Measurements from ENCODE around the gene IQSEC3.
"Not testable (repeated sequence)": the region's sequence is repeated elsewhere in the genome, so short reads cannot be mapped to it uniquely, and the experiment has no call there.

IQSEC3 gene

GRCh38 chr12:52902-53734, 13.4 kb upstream of the IQSEC3 start:
- not testable (repeated sequence) for DNase-seq (ENCODE audit: low spot score)

- no peak for DNase-seq (ENCODE audit: low spot score)
Measured at GRCh38 chr12:53735-54730, 12.5 kb upstream of the IQSEC3 start.

- no peak for DNase-seq (ENCODE audit: low spot score)
Measured at GRCh38 chr12:54750-55535, 11.6 kb upstream of the IQSEC3 start.

GRCh38 chr12:56683-57346, 9.8 kb upstream of the IQSEC3 start:
- DNase-seq (ENCODE audit: low spot score) = no peak

GRCh38 chr12:57539-57938, 9.0 kb upstream of the IQSEC3 start:
- no peak for DNase-seq (ENCODE audit: low spot score)

- no peak for DNase-seq (ENCODE audit: low spot score)
Measured at GRCh38 chr12:58832-59231, 7.7 kb upstream of the IQSEC3 start.

GRCh38 chr12:61845-62244, 4.7 kb upstream of the IQSEC3 start:
- not testable (repeated sequence) for DNase-seq (ENCODE audit: low spot score)

GRCh38 chr12:65491-66063, 990 bp upstream of the IQSEC3 start:
- DNase-seq (ENCODE audit: low spot score) = not testable (repeated sequence)

GRCh38 chr12:66782-67504, 376 bp downstream of the IQSEC3 start:
- not testable (repeated sequence) for DNase-seq (ENCODE audit: low spot score)

- DNase-seq (ENCODE audit: low spot score) = not testable (repeated sequence)
Measured at GRCh38 chr12:69677-70076, 3.1 kb downstream of the IQSEC3 start.

- not testable (repeated sequence) for DNase-seq (ENCODE audit: low spot score)
Measured at GRCh38 chr12:70541-70940, 4.0 kb downstream of the IQSEC3 start.

- DNase-seq (ENCODE audit: low spot score) = not testable (repeated sequence)
Measured at GRCh38 chr12:72018-72417, 5.5 kb downstream of the IQSEC3 start.

- not testable (repeated sequence) for DNase-seq (ENCODE audit: low spot score)
Measured at GRCh38 chr12:74420-75190, 8.0 kb downstream of the IQSEC3 start.

- not testable (repeated sequence) for DNase-seq (ENCODE audit: low spot score)
Measured at GRCh38 chr12:75541-75940, 9.0 kb downstream of the IQSEC3 start.

- not testable (repeated sequence) for DNase-seq (ENCODE audit: low spot score)
Measured at GRCh38 chr12:76102-76501, 9.5 kb downstream of the IQSEC3 start.

- not testable (repeated sequence) for DNase-seq (ENCODE audit: low spot score)
Measured at GRCh38 chr12:76551-76950, 10.0 kb downstream of the IQSEC3 start.

- not testable (repeated sequence) for DNase-seq (ENCODE audit: low spot score)
Measured at GRCh38 chr12:77101-77719, 10.6 kb downstream of the IQSEC3 start.

- not testable (repeated sequence) for DNase-seq (ENCODE audit: low spot score)
Measured at GRCh38 chr12:77769-78383, 11.3 kb downstream of the IQSEC3 start.
